K562 (cell line): Measurements from ENCODE around the gene ERF.

Experiments
- ATF2 ChIP-seq: sonication (generic); formaldehyde crosslinking; IDR thresholded peaks from 2 replicates; pipeline ENCODE4 v1.8.1; 2022; ENCODE audit warnings: missing genetic modification reagents
- CHCHD3 ChIP-seq: fragments of 250-450 bp; sonication (Bioruptor Pico); IDR thresholded peaks from 2 replicates; pipeline ENCODE4 v2.1.2; 2022; ENCODE audit warnings: mild to moderate bottlenecking
- CREM ChIP-seq: IDR thresholded peaks from 2 replicates; pipeline ENCODE4 v1.6.1; 2014; ENCODE audit warnings: antibody characterized with exemption, low read depth
- ETS1 ChIP-seq: conservative IDR thresholded peaks from 2 replicates; pipeline ENCODE4 v1.6.1; 2011; ENCODE audit warnings: low read depth, mild to moderate bottlenecking, low read length; ENCODE audit not compliant: control insufficient read depth
- EZH2 ChIP-seq: IDR thresholded peaks from 2 replicates; pipeline ENCODE4 v1.6.1; 2012; ENCODE audit warnings: low read depth, mild to moderate bottlenecking, inconsistent platforms, low read length, borderline replicate concordance
- GTF2F1 ChIP-seq: IDR thresholded peaks from 2 replicates; pipeline ENCODE4 v1.6.1; 2011; ENCODE audit warnings: low read depth, low read length, improper control_type of control experiment
- MECOM ChIP-seq: fragments of 250-450 bp; sonication (Bioruptor Pico); IDR thresholded peaks from 2 replicates; pipeline ENCODE4 v1.8.0; 2022; ENCODE audit warnings: inconsistent platforms
- MED1 ChIP-seq: sonication (generic); formaldehyde crosslinking; IDR thresholded peaks from 2 replicates; pipeline ENCODE4 v1.8.1; 2023; ENCODE audit warnings: missing genetic modification reagents, borderline replicate concordance
- MTF1 ChIP-seq: fragments of 250-450 bp; sonication (Bioruptor Pico); IDR thresholded peaks from 2 replicates; pipeline ENCODE4 v1.9.0; 2021; ENCODE audit warnings: moderate library complexity, mild to moderate bottlenecking, inconsistent platforms, borderline replicate concordance
- PREB ChIP-seq: sonication (generic); formaldehyde crosslinking; IDR thresholded peaks from 2 replicates; pipeline ENCODE4 v1.8.1; 2023; ENCODE audit warnings: mild to moderate bottlenecking, missing genetic modification reagents
- TCF7 ChIP-seq: sonication (generic); IDR thresholded peaks from 2 replicates; pipeline ENCODE4 v1.6.1; 2016; ENCODE audit warnings: antibody characterized with exemption, borderline replicate concordance
- TCF7L2 ChIP-seq: fragments of 150-350 bp; IDR thresholded peaks from 2 replicates; pipeline ENCODE4 v1.6.1; 2016; ENCODE audit warnings: low read depth, mild to moderate bottlenecking, low read length, moderate library complexity
- TF ChIP-seq, protein P1 (sequence below): fragments of 450-650 bp; IDR thresholded peaks from 2 replicates; pipeline ENCODE4 v1.6.1; 2016; ENCODE audit warnings: missing biosample characterization, missing genetic modification characterization

DNA sequence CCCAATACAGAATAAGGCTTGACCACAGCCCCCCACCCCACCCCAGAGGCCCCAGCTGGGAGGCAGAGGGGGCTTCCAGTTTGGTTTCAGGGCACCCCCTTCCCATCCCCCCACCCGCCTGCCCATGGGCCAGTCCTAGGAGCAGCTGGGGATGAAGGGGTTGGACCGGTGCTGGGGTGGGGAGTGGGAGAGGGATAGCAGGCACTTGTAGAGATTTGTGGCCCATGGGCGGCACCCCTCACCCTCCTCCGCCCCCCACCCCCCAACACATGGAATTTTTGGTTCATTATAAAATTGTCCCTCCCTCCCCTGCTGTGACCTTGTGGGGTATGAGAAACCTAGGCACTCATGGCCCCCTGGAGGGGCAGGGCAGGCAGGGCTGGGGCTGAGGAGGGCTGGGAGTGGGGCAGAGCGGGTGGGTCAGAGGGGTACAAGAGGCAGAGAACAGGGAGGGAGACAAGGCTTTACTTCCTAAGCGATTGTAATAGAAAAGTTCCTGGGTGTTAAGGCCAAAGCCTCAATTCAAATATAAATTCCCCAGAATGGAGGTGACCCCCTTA, 7.2 kb downstream of the ERF start:
- TF ChIP-seq TCF7 (no peak), MTF1 (CRISPR knock-in tag) (no peak), ETS1 (no peak), PREB (CRISPR knock-in tag) (no peak), GTF2F1 (no peak), ATF2 (CRISPR knock-in tag) (no peak), CHCHD3 (no peak), EZH2 (no peak), CREM (no peak), MED1 (CRISPR knock-in tag) (no peak), TCF7L2 (no peak), MECOM (CRISPR knock-in tag) (no peak)
- TF ChIP-seq, protein P1, sequence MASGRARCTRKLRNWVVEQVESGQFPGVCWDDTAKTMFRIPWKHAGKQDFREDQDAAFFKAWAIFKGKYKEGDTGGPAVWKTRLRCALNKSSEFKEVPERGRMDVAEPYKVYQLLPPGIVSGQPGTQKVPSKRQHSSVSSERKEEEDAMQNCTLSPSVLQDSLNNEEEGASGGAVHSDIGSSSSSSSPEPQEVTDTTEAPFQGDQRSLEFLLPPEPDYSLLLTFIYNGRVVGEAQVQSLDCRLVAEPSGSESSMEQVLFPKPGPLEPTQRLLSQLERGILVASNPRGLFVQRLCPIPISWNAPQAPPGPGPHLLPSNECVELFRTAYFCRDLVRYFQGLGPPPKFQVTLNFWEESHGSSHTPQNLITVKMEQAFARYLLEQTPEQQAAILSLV (tag), result no peak
